A549 (cell line): ENCODE measurements around the gene TAS2R60.

ENCODE experiments used
- CHD4 ChIP-seq: fragments of 200-600 bp; sonication (generic); IDR thresholded peaks from 2 replicates; pipeline ENCODE4 v1.6.1; 2016; ENCODE audit warnings: antibody characterized with exemption, mild to moderate bottlenecking, borderline replicate concordance
- EHF ChIP-seq: fragments of 250-450 bp; sonication (Bioruptor Pico); IDR thresholded peaks from 2 replicates; pipeline ENCODE4 v1.5.0; 2020; ENCODE audit warnings: mild to moderate bottlenecking
- EP300 ChIP-seq, 2 experiments: fragments of >200 bp; sonication (Bioruptor Twin); formaldehyde crosslinking; IDR thresholded peaks; 2 replicates in 1 of 2; 3 replicates in 1 of 2; pipeline ENCODE4 v1.6.1; 2016 to 2017
- MYC ChIP-seq: IDR thresholded peaks from 2 replicates; pipeline ENCODE4 v1.6.1; 2012; ENCODE audit warnings: mild to moderate bottlenecking, inconsistent platforms, low read length, improper control_type of control experiment, borderline replicate concordance
- RCOR1 ChIP-seq: fragments of 150-350 bp; IDR thresholded peaks from 2 replicates; pipeline ENCODE4 v1.6.1; 2014; ENCODE audit warnings: antibody characterized with exemption, low read length, low read depth
- SMC3 ChIP-seq: fragments of >200 bp; sonication (Bioruptor Twin); formaldehyde crosslinking; IDR thresholded peaks from 3 replicates; pipeline ENCODE4 v1.6.1; 2018; ENCODE audit warnings: inconsistent platforms
- ZSCAN20 ChIP-seq: fragments of 250-450 bp; sonication (Bioruptor Pico); IDR thresholded peaks from 2 replicates; pipeline ENCODE4 v1.8.0; 2022; ENCODE audit warnings: mild to moderate bottlenecking, moderate library complexity
- TF ChIP-seq, protein P1 (sequence below): fragments of >200 bp; sonication (Bioruptor Twin); formaldehyde crosslinking; IDR thresholded peaks from 3 replicates; pipeline ENCODE4 v1.5.1; 2016
- TF ChIP-seq, protein P2 (sequence below): fragments of 200-600 bp; sonication (generic); IDR thresholded peaks from 2 replicates; pipeline ENCODE4 v1.6.1; 2016; ENCODE audit warnings: antibody characterized with exemption, mild to moderate bottlenecking, moderate library complexity

DNA sequence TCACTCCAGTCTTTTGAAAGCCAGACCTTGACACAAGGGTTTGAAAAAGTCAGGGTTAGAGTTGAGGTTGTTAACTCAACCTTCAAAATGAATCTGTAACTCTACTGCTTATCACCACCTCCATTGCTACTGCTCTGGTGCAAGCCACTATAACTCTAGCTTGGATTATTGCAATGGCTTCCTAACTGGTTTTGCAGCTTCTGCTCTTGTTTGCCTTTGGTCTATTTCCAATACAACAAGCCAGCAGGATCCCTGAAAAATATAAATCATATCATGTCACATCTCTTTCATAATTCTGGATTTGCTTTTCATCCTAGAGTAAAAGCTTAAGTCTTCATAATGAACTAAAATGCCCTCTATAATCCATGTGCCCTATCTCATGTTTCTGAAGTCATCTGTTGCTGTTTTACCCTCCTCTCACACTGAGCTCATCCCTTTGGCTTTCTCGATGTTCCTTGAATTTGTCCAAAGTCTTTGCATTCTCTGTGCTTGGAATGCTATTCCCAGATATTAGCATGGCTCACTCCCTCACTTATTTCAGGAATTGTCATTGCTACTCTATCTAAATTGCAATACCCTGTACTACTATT is 10.9 kb downstream of the TAS2R60 start:
- TF ChIP-seq EHF (CRISPR knock-in tag) (no peak), CHD4 (no peak), EP300 (IDR thresholded peaks at IDR 0.05) (no peak), MYC (no peak), SMC3 (no peak), RCOR1 (no peak), ZSCAN20 (CRISPR knock-in tag) (no peak)
- TF ChIP-seq, protein P1, sequence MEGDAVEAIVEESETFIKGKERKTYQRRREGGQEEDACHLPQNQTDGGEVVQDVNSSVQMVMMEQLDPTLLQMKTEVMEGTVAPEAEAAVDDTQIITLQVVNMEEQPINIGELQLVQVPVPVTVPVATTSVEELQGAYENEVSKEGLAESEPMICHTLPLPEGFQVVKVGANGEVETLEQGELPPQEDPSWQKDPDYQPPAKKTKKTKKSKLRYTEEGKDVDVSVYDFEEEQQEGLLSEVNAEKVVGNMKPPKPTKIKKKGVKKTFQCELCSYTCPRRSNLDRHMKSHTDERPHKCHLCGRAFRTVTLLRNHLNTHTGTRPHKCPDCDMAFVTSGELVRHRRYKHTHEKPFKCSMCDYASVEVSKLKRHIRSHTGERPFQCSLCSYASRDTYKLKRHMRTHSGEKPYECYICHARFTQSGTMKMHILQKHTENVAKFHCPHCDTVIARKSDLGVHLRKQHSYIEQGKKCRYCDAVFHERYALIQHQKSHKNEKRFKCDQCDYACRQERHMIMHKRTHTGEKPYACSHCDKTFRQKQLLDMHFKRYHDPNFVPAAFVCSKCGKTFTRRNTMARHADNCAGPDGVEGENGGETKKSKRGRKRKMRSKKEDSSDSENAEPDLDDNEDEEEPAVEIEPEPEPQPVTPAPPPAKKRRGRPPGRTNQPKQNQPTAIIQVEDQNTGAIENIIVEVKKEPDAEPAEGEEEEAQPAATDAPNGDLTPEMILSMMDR = no peak
- TF ChIP-seq, protein P2, sequence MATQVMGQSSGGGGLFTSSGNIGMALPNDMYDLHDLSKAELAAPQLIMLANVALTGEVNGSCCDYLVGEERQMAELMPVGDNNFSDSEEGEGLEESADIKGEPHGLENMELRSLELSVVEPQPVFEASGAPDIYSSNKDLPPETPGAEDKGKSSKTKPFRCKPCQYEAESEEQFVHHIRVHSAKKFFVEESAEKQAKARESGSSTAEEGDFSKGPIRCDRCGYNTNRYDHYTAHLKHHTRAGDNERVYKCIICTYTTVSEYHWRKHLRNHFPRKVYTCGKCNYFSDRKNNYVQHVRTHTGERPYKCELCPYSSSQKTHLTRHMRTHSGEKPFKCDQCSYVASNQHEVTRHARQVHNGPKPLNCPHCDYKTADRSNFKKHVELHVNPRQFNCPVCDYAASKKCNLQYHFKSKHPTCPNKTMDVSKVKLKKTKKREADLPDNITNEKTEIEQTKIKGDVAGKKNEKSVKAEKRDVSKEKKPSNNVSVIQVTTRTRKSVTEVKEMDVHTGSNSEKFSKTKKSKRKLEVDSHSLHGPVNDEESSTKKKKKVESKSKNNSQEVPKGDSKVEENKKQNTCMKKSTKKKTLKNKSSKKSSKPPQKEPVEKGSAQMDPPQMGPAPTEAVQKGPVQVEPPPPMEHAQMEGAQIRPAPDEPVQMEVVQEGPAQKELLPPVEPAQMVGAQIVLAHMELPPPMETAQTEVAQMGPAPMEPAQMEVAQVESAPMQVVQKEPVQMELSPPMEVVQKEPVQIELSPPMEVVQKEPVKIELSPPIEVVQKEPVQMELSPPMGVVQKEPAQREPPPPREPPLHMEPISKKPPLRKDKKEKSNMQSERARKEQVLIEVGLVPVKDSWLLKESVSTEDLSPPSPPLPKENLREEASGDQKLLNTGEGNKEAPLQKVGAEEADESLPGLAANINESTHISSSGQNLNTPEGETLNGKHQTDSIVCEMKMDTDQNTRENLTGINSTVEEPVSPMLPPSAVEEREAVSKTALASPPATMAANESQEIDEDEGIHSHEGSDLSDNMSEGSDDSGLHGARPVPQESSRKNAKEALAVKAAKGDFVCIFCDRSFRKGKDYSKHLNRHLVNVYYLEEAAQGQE = no peak
